Epithelial cell of esophagus (primary cell): Measurements from ENCODE around the gene EML5.

ENCODE experiments used
- DNase-seq: peaks from one replicate; pipeline ENCODE4 v3.0.0; 2010; ENCODE audit warnings: low read depth
- H3K4me3 ChIP-seq: 2 replicates; pipeline ENCODE4 v1.5.1; 2011; ENCODE audit warnings: mild to moderate bottlenecking, low read length, control low read depth
- TF ChIP-seq, protein P1 (sequence below): IDR thresholded peaks from 2 replicates; pipeline ENCODE4 v1.5.1; 2011; ENCODE audit warnings: low read depth, mild to moderate bottlenecking, low read length, control low read depth, inconsistent platforms; ENCODE audit not compliant: insufficient read depth; ENCODE audit errors: missing control alignments

The EML5 gene

DNA sequence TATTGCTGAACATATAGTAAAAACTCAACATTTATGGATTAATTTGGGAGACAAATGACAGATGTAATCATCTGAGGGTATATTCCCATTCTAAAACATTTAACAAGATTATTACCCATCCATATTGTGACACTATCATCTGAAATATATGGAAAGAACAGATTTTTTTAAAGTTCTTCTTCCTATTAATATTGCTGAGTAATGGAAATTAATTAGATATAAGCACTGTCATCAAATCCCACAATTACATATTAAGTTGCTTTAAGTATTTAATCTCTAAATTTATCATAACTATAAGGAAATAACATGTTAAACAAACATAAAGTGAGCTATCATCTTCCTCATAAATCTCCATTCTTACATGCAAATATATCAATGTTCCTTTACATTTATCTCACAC is 22.0 kb downstream of the EML5 start:
- TF ChIP-seq, protein P1, sequence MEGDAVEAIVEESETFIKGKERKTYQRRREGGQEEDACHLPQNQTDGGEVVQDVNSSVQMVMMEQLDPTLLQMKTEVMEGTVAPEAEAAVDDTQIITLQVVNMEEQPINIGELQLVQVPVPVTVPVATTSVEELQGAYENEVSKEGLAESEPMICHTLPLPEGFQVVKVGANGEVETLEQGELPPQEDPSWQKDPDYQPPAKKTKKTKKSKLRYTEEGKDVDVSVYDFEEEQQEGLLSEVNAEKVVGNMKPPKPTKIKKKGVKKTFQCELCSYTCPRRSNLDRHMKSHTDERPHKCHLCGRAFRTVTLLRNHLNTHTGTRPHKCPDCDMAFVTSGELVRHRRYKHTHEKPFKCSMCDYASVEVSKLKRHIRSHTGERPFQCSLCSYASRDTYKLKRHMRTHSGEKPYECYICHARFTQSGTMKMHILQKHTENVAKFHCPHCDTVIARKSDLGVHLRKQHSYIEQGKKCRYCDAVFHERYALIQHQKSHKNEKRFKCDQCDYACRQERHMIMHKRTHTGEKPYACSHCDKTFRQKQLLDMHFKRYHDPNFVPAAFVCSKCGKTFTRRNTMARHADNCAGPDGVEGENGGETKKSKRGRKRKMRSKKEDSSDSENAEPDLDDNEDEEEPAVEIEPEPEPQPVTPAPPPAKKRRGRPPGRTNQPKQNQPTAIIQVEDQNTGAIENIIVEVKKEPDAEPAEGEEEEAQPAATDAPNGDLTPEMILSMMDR: no peak
- no peak overlapping the region for H3K4me3 ChIP-seq
- no peak for DNase-seq

DNA sequence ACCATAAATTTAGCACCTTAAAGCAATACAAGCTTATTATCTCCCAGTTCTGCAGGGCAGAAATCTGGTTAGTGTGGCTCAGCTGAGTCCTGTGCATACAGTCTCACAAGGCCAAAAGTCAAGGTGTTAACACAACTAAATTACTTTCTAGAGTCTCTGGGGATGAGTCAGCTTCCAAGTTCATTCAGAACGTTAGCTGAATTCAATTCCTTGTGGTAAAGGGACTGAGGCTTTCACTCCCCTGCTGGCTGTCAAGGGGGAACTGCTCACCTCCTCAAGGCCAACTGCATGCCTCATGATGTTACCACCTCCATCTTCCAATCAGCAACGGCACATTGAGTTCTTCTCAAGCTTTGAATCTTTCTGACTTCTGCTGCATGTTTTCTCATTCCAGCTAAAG is 27.6 kb downstream of the EML5 start:
- peak; percentile 14 for DNase-seq
- H3K4me3 ChIP-seq: no peak overlapping the region
- TF ChIP-seq, protein P1: no peak

DNA sequence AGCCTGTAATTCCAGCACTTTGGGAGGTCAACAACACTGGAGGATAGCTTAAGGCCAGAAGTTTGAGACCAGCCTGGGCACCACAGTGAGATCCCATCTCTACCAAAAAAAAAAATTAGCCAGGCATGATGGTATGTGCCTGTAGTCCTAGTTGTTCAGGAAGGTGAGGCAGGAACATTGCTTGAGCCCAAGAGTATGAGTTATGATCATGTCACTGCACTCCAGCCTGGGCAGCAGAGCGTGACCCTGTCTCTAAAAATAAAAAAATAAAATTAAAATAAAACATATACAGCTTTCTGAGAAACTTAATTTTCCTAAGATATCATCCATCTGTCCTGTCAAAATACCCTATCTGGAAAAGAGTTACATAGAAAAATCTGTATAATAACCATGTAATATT is 38.9 kb downstream of the EML5 start:
- no peak for DNase-seq
- TF ChIP-seq, protein P1: no peak
- H3K4me3 ChIP-seq: no peak overlapping the region

DNA sequence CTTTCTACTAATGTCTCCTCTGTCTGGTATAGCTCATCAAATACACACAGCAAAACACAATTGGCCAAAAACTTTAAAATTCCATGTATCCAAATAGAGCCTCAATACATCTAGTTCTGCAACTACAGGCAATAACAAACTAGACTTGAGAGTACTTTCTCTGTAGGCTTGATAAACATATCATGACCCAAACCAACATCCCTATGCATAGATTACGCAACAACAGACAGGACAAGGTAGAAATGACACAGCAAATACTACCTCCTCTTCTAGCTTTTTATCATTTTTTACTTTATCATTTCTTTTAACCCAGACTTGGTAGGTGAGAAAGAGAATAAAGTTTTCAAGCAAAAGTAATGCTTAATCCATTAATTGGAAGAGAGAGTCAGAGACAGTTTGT is 41.8 kb downstream of the EML5 start:
- DNase-seq: peak; percentile 30
- TF ChIP-seq, protein P1: no peak
- no peak overlapping the region for H3K4me3 ChIP-seq

DNA sequence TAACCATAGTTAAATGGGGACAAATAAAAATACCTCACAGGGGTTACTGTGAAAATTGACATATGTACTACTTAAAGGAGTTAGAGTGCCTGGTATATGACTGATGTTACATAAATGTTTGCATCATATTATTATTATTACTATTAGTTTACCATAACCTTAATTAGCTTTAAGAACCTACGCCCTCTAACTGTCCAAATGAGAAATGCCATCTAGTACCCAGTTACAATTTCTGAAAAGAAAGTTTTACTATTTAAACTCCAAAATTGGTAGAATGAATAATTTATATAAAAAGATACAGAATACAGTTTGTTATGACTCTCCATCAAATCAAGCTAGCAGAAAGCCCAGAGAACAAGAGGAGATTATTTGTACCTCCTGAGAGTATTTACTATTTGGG is 42.3 kb downstream of the EML5 start:
- no peak overlapping the region for H3K4me3 ChIP-seq
- no peak for DNase-seq
- TF ChIP-seq, protein P1: no peak

DNA sequence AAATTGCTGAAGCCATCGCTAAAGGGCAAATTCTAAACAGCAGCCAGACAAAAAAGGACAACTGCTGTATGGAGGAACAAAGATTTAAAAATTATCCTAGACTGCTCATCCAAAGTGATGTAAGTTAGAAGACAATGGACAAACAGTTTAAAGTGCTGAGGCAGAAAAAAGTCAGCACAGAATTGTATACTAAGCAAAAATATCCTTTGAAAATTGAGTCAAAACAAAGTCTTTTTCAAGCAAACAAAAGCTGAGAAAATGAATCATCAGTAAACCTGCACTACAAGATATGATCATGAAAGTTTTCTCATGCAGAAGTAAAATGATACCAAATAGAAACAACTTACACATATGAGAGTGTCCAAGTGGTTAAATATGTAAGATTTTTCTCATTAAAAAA is 43.6 kb downstream of the EML5 start:
- H3K4me3 ChIP-seq: no peak overlapping the region
- TF ChIP-seq, protein P1: no peak
- DNase-seq: peak; percentile 65

DNA sequence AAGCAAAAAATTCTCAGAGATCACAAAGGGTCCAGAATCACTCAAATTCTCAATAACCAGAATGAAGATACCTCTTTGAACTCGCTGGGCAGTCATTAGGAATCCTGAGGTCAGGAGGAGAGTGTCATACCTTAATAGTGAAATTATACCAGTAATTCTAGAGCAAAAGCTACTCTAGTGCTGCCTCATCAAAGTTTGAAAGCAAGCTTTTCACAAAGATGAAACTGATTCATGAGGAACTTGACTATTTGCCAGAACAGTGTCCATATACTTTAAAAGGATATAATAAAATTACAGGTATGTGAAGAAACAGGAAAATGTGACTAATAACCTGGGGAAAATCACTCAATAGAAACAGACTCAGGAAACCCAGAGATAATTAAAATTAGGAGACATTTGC is 44.5 kb downstream of the EML5 start:
- TF ChIP-seq, protein P1: no peak
- no peak overlapping the region for H3K4me3 ChIP-seq
- DNase-seq: peak; percentile 61
